Myocyte (in vitro differentiated cells): ENCODE results near the gene MORC3. TPM values are rescaled to one million over a fixed set of nuclear protein-coding genes. Genes with fewer than 3 reads are reported as not detected.
"Not testable (repeated sequence)": the region's sequence is repeated elsewhere in the genome, so short reads cannot be mapped to it uniquely, and the experiment has no call there.

ENCODE experiments used
- DNase-seq: peaks from one replicate; pipeline ENCODE4 v3.0.0-alpha.2; 2012; ENCODE audit warnings: low read depth
- total RNA-seq: library from RNA; depleted of rRNA; stranded (reverse); fragments of >200 nt; gene quantifications from 2 replicates; pipeline ENCODE4 v1.2.3, GENCODE V29; 2014

Gene MORC3
- total RNA-seq, 1 donor from 2014 or later, result 37.0 TPM

GRCh38 chr21:36385233-36386030 is 65.4 kb downstream of the MORC3 start, which contains the start of gene CHAF1B:
TSS of gene CHAF1B (plus strand) at chr21:36385392. CDS start at chr21:36386137, 745 bp downstream.
- DNase-seq, result peak; percentile 56

DNA sequence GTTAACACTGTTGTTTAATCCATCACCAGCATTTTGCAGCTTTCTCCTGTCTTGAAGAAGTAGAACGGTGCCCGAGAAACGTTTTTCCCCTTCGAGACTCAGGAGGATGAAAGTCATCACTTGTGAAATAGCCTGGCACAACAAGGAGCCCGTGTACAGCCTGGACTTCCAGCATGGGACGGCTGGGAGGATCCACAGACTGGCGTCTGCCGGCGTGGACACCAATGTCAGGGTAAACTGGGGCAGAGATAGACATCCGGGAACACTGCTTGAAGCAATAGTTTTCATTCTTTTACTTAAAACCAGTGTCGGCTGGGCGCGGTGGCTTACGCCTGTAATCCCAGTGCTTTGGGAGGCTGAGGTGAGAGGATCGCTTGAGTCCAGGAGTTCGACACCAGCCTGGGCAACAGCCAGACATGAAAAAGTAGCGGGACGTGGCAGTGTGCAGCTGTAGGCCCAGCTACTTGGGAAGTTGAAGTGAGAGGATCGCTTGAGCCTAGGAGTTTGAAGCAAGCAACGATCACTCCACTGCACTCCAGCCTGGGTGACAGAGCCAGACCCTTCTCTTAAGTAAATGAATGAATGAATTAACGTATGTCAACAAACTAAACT is 66.1 kb downstream of the MORC3 start:
- no peak for DNase-seq

- DNase-seq, result peak; percentile 73
Observed at GRCh38 chr21:36388096-36388495, 68.1 kb downstream of the MORC3 start.

DNA sequence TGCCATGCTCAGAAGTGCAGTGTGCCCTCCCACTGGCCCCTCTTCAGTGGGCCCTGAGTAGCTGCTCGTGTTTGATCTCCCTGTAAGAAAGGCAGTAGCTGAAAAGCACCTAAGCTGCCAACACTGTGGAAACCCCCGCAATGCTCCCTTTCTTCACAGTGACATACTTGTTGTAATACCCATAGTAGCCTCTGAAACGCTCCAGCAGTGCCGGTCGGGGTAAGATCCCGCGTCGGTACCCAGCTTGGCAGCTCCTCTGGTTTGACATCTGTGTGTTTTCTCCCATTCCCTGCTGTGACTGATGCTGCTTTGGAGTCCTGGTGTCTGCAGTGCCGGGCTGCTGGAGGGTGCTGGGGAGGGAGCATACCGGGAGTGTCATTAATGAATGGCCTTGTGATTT is 68.8 kb downstream of the MORC3 start:
- peak; percentile 23 for DNase-seq

- DNase-seq, result not testable (repeated sequence)
Observed at GRCh38 chr21:36391649-36392048, 71.7 kb downstream of the MORC3 start.

DNA sequence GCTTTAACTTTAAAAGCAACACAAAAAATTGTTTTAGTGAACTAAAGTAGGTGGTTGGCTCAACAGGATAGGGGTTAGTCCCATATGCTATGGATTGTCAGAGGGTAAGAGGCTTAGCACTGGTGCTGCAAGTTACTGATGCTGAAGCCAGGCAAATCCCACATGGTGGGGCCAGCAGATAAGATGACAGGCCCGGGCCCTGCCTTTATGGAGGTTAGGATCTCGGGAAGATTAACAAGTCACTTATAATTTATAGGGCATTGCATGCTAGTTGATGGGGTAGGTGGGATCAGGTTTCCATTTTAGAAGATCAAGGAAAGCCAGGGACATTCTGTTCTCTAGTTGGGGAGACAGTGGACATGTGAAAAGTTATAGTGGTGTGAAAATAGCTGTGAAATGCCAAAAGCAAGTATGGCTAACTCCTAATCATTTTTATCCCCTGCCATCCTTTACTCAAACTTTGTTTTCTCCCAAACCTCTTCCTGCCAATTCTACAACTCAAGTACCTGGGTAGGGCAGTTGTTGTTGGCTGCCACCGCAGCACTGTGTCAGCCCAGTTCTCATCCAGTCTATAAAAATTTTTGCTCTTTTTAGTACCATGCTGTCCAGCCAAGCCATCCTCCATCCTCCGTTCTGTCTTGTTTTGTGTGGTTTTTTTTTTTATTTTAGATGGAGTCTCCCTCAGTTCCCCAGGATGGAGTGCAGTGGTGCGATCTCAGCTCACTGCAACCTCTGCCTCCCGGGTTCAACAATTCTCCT is 75.5 kb downstream of the MORC3 start:
- DNase-seq, result no peak

DNA sequence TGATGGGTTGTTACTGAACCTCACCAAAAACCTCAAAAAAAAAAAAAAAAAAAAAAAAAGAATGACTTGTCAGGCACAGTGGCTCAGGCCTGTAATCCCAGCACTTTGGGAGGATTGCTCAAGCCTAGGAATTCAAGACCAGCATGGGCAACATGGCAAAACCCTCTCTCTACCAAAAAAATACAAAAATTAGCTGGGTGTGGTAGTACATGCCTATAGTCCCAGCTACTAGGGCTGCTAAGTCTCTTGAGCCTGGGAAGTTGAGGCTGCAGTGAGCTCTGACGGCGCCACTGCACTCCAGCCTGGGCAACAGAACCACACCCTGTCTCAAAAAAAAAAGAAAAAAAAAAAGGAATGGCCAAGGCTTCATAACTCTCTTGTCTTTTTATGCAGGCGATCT is 76.3 kb downstream of the MORC3 start:
- DNase-seq, result no peak

DNA sequence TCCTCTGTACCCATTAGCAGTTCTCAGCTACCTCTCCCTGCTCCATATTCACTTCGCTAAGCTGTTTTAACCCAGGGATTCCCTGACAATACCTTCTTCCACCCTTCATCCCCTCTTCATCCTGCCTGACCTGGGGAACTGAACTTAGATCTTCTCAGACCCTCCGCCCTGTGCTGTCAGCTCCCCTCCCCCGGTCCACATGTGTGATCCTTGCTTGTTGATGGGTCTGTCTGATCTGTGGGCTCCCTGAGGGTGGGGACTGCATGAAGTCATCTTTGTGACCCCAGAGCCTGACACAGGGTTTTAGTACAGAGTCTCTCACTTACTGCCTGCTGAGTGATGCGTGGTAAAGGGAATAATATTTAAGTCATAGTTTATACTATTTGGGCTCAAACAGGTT is 77.0 kb downstream of the MORC3 start:
- DNase-seq, result no peak

DNA sequence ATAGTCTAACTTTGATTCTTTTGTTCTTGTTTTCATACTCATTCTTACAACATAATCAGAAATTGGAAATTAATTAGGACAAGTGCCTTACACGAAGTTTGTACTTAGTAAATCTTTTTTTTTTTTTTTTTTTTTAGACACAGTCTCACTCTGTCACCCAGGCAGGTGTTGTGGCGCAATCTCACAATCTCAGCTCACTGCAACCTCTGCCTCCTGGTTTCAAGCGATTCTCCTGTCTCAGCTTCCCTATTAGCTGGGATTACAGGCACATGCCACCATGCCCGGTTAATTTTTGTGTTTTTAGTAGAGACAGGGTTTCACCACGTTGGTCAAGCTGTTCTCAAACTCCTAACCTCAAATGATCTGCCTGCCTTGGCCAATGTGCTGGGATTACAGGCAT is 77.6 kb downstream of the MORC3 start:
- no peak for DNase-seq

- not testable (repeated sequence) for DNase-seq
Observed at GRCh38 chr21:36399736-36400135, 79.7 kb downstream of the MORC3 start.

DNA sequence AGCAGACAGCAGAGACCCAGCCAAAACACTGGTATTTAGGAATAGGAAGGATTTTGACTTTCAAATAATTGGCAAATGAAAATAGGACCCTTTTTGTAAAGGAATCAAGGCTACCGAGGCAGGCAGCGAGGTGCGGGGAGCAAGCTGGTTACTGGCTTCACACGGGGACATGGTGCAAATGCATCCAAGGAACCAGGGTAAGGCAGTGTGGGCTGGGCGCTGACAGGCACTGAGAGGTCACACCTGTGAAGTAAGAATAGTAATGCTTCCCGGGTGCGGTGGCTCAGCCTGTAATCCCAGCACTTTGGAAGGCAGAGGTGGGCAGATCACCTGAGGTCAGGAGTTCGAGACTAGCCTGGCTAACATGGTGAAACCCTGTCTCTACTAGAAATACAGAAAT is 80.7 kb downstream of the MORC3 start:
- DNase-seq, result no peak

GRCh38 chr21:36402339-36402738 is 82.3 kb downstream of the MORC3 start:
- no peak for DNase-seq

GRCh38 chr21:36403713-36404112 is 83.7 kb downstream of the MORC3 start:
- DNase-seq, result peak; percentile 73

DNA sequence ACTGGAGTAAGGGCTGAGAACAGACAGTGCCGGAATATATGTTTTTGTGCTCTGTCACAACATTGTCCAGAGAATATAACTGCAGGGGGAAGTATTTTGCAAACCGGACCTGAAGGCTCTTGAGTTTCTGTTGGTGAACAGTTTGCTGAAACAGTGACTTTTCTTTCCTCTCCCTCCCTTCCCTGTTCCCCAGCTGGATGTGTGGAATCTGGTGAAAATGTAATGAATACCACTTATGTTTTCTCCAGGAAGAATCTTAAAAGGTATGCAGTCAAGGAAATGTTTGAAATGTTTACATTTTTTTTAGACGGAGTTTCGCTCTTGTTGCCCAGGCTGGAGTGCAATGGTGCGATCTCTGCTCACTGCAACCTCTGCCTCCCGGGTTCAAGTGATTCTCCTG is 88.6 kb downstream of the MORC3 start:
- no peak for DNase-seq

DNA sequence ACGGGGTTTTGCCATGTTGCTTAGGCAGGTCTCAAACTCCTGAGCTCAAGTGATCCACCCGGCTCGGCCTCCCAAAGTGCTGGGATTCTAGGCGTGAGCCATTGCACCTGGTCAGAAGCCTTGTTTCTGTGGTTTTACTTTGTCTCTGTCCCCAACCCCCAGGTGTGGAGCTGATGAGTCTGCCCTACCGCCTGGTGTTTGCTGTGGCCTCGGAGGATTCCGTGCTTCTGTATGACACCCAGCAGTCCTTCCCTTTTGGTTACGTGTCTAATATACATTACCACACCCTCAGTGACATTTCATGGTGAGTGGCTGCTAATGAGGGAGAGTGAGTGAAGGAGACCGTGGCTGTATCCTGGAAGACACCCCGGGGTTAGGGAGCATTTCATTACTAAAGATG is 91.3 kb downstream of the MORC3 start:
- DNase-seq, result no peak

DNA sequence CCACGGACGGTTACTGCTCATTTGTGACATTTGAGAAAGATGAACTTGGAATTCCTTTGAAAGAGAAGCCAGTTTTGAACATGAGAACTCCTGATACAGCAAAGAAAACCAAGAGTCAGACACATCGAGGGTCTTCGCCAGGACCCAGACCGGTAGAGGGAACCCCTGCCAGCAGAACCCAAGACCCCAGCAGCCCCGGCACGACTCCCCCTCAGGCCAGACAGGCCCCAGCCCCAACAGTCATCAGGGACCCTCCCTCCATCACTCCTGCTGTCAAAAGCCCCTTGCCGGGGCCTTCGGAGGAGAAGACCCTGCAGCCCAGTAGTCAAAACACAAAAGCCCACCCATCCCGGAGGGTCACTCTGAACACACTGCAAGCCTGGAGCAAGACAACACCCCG is 92.9 kb downstream of the MORC3 start:
- no peak for DNase-seq

GRCh38 chr21:36415375-36415774 is 95.4 kb downstream of the MORC3 start:
- no peak for DNase-seq

- DNase-seq, result no peak
Observed at GRCh38 chr21:36419241-36419640, 99.2 kb downstream of the MORC3 start.

- DNase-seq, result peak; percentile 91
Observed at GRCh38 chr21:36419996-36420395, 100.0 kb downstream of the MORC3 start.

GRCh38 chr21:36420571-36421339 is 100.8 kb downstream of the MORC3 start:
- DNase-seq, result no peak
